Activated naive CD4-positive, alpha-beta T cell (primary cell): Measurements from ENCODE around the gene KCNJ2.

Experiments used
- DNase-seq, 4 experiments: peaks; one replicate each; lab custom pipeline; 2025; lab: John Stamatoyannopoulos, UW

The KCNJ2 gene

GRCh38 chr17:70159980-70160379 is 9.4 kb upstream of the KCNJ2 start:
- no peak for DNase-seq

GRCh38 chr17:70161519-70161918 is 7.8 kb upstream of the KCNJ2 start:
- no peak for DNase-seq

GRCh38 chr17:70165383-70165782 is 3.9 kb upstream of the KCNJ2 start:
- DNase-seq = no peak

GRCh38 chr17:70166615-70167014 is 2.7 kb upstream of the KCNJ2 start:
- no peak for DNase-seq

GRCh38 chr17:70168044-70168976 is 1.0 kb upstream of the KCNJ2 start:
- no peak for DNase-seq

GRCh38 chr17:70169709-70170597 is 621 bp downstream of the KCNJ2 start:
- no peak for DNase-seq

- DNase-seq = no peak
These were observed 1.8 kb downstream of the KCNJ2 start for GRCh38 chr17:70171159-70171558.

GRCh38 chr17:70172449-70172848 is 3.1 kb downstream of the KCNJ2 start:
- no peak for DNase-seq

GRCh38 chr17:70172923-70173322 is 3.6 kb downstream of the KCNJ2 start:
- DNase-seq = no peak

- DNase-seq = no peak
These were observed 4.3 kb downstream of the KCNJ2 start for GRCh38 chr17:70173681-70174080.

GRCh38 chr17:70181376-70181775 is 12.0 kb downstream of the KCNJ2 start:
- DNase-seq = no peak

GRCh38 chr17:70181866-70182265 is 12.5 kb downstream of the KCNJ2 start:
- no peak for DNase-seq

- DNase-seq = no peak
These were observed 14.2 kb downstream of the KCNJ2 start for GRCh38 chr17:70183508-70183907.

GRCh38 chr17:70184207-70184606 is 14.9 kb downstream of the KCNJ2 start:
- DNase-seq = no peak

- DNase-seq = no peak
These were observed 15.4 kb downstream of the KCNJ2 start for GRCh38 chr17:70184770-70185169.

- DNase-seq = no peak
These were observed 16.0 kb downstream of the KCNJ2 start for GRCh38 chr17:70185285-70185684.

- DNase-seq = no peak
These were observed 18.1 kb downstream of the KCNJ2 start for GRCh38 chr17:70187383-70187782.

GRCh38 chr17:70190959-70191805 is 21.9 kb downstream of the KCNJ2 start:
- DNase-seq = no peak

- DNase-seq = no peak
These were observed 25.8 kb downstream of the KCNJ2 start for GRCh38 chr17:70195091-70195490.

GRCh38 chr17:70201872-70202419 is 32.6 kb downstream of the KCNJ2 start:
- no peak for DNase-seq

- no peak for DNase-seq
These were observed 33.5 kb downstream of the KCNJ2 start for GRCh38 chr17:70202840-70203239.

- no peak for DNase-seq
These were observed 35.1 kb downstream of the KCNJ2 start for GRCh38 chr17:70204431-70204830.
